HG03460 (cell line): Measurements from ENCODE around the gene DLG5.
"Not testable (repeated sequence)": the region's sequence is repeated elsewhere in the genome, so short reads cannot be mapped to it uniquely, and the experiment has no call there.

ENCODE experiments used
- ATAC-seq: cut with Tn5 transposase; IDR thresholded peaks from one replicate; pipeline ENCODE4 v1.9.1; 2021; ENCODE audit not compliant: unreplicated experiment

DLG5 gene

GRCh38 chr10:77773631-77774426 lies 152.7 kb downstream of the DLG5 start:
- ATAC-seq: no peak

GRCh38 chr10:77772852-77773600 lies 153.5 kb downstream of the DLG5 start:
- ATAC-seq: not testable (repeated sequence)

- no peak for ATAC-seq
Measured at GRCh38 chr10:77771851-77772250, 154.7 kb downstream of the DLG5 start.

GRCh38 chr10:77771450-77771849 lies 155.1 kb downstream of the DLG5 start:
- no peak for ATAC-seq

GRCh38 chr10:77770868-77771175 lies 155.7 kb downstream of the DLG5 start:
- ATAC-seq: no peak

- no peak for ATAC-seq
Measured at GRCh38 chr10:77770081-77770867, 156.3 kb downstream of the DLG5 start.

GRCh38 chr10:77768039-77768438 lies 158.5 kb downstream of the DLG5 start:
- no peak for ATAC-seq

GRCh38 chr10:77763453-77764430 lies 162.8 kb downstream of the DLG5 start:
- no peak for ATAC-seq

- ATAC-seq: not testable (repeated sequence)
Measured at GRCh38 chr10:77758406-77758805, 168.1 kb downstream of the DLG5 start.

- no peak for ATAC-seq
Measured at GRCh38 chr10:77756319-77757232, 170.0 kb downstream of the DLG5 start.

GRCh38 chr10:77746047-77746707 lies 180.4 kb downstream of the DLG5 start:
- no peak for ATAC-seq

- ATAC-seq: no peak
Measured at GRCh38 chr10:77744245-77744644, 182.3 kb downstream of the DLG5 start.

GRCh38 chr10:77742172-77742571 lies 184.4 kb downstream of the DLG5 start:
- ATAC-seq: no peak

- ATAC-seq: no peak
Measured at GRCh38 chr10:77741746-77742145, 184.8 kb downstream of the DLG5 start.
